Stimulated activated CD8-positive, alpha-beta memory T cell treated with anti-CD3 and anti-CD28 coated beads, Interleukin-2, amount 100 ng/mL, for 1 hour (primary cell): ENCODE measurements around the gene EXOC4.

Experiments used
- DNase-seq, 2 donors: peaks; one replicate each; pipeline ENCODE4 v3.0.0-alpha.2; 2020; ENCODE audit warnings: low read depth in 2 of 2

The EXOC4 gene

DNA sequence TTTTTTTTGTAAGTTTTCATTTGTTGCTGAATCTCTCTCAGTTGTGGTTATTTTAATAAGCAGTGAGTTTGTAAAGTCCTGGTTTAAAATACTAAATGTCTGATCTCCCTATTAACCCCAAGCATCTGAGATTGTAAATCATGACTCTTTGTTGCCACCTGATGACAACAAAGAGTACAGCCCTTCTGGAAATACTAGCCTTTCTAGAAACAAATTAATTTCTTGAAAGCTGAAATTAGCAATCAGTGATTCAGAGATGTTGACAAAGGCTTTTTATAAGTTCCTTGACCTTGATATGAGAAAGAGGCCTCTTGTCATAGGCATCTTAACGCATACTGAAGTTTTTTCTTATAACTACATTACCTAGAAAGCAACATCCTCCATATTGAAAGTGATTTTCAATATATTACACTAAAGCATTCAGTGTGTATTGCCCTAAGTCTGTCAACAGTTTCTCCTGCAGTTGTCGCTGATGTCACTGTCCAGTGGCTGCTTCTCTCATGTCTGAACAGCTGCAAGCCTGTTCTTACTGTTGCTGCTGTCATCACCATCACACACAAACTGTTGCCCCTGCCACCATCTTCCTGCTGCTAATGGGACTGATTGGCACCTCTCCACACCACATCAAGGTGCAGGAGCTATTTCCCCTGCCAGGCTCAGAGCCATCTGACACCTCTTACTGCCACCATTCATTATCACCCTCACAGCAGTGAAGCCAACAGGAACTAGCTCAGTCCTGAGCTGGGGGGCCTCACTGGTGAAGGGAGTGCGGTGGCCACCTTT, 779.1 kb downstream of the EXOC4 start:
- no peak for DNase-seq

DNA sequence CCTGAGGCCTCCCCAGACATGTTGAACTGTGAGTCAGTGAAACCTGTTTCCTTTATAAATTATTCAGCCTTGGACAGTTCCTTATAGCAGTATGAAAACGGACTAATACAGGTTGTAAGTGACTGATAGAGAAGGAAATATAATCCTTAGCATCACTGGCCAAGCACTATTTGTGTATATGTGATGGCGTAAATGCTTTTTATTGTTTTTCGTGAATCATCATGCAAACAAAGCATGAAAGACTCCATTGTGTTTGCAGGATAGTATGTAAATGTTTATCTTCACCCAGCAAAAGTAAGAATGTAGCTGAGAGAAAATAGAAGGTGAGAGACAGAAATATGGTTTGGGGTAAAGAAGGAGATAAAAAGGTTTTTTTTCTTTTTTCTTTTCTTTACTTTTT, 781.8 kb downstream of the EXOC4 start:
- no peak for DNase-seq

DNA sequence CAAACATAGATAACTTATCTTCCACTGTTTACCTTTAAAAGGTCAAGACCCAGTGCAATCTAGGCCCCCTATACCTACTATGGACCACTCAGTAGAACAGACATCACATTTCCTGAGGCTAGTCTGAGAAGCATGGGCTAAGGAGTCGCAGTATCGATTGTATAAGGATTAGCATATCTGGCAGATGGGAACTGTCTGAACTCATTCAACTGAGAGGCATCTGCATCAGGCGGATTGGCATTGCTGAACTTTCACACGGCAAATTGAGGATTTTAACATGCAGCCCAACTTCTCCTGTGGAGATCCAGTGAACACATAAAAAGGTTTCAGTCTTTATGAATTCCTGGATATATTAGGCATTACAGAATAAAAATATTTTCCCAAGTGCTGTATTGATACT, 785.1 kb downstream of the EXOC4 start:
- no peak for DNase-seq

DNA sequence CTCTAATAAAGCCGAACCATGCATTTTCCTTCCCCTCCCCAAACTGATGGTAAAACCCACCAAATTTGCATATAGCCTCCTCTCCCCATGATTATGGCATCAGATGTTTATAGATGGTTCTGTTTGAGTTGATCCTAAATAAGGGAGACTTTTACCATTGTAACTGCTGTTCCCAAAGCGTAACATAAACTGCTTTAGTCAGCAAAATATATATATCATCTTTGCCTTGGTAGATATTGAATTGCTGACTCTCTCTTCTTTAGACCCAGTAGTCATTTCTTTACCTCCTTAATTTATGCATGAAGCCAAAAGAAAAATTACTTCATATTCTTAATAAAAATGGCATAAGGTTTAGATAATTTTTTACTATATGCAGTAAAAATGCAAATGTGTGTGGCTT, 788.1 kb downstream of the EXOC4 start:
- DNase-seq: no peak

DNA sequence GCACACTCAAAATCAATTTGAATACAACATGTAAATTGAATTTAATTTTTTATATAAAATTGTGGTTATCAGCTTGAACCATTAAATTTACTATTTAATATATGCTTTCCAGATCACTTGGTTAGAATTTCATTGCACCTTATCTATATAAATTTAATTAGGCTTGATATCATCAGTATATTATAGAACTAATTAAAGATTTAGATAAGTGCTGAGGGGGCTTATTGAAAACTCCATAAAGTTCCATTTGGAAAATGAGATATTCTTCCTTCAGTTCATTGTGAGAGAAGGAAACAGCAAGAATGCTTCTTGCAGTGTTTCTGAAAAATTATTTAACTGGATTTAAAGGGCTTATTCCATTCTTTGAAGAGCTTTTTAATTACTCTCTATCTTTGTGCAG, 788.6 kb downstream of the EXOC4 start:
- no peak for DNase-seq

DNA sequence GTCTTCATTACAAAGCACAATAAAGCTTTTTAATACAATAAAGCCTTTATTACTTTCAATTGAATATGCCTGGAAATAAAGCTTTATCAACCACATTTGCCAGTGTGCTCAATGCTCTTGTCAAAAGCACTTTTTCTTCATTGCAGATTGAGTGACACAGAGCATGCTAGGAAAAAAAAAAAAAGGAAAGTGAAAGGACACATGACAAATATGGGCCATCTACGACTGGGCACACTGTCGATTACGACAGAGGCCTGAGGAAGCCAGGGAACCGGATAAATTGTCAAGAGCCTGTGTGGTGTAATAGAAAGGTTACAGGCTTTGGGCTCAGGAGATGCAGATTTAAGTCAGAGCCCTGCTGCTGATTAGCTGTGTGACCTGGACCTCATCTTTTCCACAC, 789.4 kb downstream of the EXOC4 start:
- no peak for DNase-seq

DNA sequence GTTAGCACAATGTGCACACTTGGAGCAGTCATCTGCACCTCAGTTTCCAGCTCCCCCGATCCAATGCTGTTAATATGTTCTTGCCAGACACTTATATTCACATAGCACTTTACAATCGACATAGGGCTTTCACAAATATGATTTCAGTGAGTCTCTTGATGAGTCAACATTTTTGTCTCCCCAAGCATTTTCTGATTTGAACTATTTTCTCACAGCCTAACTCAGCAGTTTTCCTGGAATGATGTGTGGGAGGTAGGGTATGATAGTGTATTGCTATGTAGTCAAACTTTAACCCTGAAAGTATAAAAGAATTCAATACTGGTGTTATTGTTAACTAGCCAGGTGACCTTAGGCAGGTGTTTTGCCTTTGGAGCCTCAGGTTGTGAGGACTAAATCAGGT, 791.8 kb downstream of the EXOC4 start:
- DNase-seq: no peak

DNA sequence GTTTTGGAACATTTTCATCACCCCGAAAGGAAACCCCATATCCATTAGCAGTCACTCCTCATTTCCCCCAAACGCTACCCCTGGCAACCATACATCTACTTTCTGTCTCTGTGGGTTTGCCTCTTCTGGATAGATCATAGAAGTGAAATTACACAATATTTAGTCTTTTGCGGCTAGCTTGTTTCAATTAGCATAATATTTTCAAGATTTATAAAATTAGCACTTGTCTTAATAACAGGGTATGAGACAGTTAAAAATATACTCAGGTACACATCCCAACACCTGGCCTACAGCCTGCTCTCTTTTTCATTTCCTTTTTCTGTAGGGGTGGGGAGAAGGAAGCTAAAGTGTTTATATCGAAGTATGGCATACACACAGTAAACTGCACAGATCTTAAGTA, 792.8 kb downstream of the EXOC4 start:
- no peak for DNase-seq

DNA sequence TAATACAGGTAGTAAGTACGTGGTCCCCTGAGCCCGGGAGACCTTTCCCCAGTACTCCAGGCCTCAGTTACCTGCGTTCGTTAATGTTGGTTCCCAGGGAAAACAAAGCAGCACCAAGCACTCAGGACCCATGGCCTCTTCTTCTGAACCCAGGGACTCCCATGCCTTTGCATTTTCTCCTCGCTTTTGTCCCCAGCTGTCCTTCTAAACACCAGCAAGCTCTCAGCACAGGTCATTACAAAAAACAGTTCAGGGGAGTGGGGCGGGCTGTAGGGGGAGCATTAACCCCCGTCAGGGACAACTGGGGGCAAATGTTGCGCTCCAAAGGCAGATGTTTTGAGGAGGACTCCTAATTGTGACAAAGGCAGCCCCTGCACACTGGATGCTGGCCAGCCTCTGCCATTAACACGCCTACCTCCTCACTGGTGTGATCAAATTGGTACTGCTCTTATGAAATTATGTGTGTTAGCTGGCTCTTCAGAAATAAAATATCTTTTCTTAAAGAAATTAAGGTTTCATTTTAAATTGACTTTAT, 793.8 kb downstream of the EXOC4 start:
- no peak for DNase-seq

DNA sequence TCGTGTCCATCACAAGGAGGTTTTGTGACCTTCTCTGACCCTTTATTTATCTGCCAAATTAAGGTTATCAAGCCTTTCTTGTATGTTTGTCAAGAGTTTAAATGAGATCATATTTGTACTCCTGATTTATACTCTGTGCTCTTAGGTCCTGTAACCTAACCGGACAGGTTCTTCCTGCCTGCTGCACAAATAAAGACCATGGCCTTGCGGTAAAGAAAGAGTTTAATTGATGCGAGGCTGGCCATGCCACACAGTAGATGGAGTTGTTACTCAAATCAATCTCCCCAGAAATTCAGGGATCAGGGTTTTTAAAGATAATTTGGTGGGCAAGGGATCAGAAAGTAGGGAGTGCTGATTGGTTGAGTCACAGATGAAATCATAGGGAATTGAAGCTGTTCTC, 794.8 kb downstream of the EXOC4 start:
- no peak for DNase-seq

DNA sequence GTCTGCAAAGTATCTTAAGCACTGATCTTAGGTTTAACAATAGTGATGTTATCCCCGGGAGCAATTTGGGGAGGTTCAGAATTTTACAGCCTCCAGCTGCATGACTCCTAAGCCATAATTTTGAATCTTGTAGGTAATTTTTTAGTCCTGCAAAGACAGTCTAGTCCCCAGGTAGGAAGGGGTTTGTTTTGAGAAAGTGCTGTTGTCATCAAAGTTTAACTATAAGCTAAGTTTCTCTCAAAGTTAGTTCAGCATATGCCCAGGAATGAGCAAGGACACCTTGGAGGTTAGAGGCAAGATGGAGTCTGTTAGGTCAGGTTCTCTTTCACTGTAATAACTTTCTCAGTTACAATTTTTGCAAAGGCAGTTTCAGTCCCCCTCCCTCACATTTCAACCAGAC, 795.3 kb downstream of the EXOC4 start:
- DNase-seq: no peak

DNA sequence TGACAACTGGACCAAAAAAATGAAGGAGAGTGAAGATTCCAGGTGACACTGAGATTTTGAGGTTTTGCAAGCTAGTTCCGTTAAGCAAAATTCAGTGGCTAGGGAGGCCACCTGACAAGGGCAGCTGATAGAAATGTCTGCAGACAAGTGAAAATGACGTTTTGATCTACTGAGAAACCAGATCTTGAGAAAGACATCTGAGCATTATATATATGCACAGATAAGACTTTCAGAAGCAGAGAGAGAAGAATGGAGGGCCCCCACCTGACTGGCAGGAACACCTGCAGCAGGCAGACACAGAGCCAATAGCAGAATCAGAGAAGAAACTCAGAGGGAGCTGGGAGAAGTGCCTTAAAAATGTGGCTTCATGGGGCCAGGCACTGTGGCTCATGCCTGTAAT, 798.1 kb downstream of the EXOC4 start:
- no peak for DNase-seq

DNA sequence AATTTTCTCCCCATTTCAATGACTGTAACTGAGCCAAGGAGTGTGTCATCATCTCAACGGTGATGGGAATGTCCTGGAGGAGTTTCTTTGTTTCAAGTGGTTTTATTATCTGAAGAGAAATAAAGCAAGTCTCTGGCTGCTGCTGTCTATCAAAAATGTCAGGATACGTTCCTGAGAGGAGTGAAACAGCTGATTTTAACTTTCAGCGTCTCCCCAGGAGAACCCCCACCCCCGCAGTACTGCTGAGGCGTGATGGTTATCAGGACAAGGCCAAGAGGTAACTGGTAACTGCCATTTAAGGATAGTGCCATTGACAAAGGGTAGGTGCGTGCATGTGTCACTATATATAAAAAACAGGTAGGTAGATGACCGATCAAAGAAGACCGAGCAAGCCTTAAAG, 803.9 kb downstream of the EXOC4 start:
- no peak for DNase-seq

DNA sequence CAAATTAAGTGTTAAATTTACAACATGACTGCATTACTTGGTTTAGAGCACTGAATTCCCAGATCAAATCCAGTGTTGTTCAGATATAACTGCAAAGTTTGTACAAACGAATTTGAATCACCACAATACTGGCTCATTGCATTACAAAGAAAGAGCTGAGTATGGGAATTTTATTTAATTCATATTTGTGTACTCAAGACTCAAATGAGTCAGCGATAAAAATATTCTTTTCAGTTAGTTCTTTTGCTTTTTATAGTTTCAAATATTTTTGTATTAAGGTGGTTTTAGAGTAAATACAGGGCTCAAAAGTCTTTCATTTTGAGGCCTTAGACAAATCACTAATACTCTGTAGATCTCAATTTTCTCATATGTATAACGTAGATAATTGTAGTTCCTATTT, 805.6 kb downstream of the EXOC4 start:
- DNase-seq: no peak

DNA sequence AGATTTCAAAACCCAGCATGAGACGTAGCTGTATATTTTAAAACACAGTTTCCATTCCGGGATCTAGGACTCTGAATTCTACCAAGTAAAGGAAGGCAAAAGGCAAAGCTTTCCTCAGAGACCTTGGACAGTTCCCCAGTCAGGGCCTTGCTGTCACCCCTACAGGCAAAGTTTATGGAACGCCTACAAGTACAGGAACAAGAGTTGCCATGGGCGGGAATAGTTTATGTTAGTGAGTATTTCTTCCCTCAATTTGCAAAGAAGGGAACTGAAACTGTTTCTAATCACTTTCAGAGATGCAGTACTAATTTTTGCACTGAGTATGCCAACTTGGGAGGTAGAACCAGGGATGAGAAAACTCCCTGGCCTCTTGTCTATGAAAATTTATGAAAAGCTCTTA, 806.1 kb downstream of the EXOC4 start:
- DNase-seq: no peak

DNA sequence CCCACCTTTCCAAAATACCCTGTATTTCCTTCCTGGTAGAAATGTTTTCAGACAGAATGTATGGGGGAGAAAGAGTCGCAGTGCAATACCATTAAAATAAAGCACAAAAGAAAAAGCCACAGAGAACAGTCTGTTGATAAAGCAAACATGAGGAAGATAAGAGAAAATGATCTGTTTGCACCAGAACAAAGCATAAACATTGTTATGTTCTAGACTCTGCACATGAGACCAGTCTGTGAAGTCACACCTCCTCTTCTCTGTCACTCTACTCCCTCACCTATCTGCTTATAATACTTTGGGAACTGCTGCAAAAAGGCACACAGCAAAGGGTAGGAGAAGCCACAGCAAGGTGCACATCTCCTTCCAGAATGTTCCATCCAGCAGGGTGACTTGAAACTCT, 807.0 kb downstream of the EXOC4 start:
- DNase-seq: no peak

DNA sequence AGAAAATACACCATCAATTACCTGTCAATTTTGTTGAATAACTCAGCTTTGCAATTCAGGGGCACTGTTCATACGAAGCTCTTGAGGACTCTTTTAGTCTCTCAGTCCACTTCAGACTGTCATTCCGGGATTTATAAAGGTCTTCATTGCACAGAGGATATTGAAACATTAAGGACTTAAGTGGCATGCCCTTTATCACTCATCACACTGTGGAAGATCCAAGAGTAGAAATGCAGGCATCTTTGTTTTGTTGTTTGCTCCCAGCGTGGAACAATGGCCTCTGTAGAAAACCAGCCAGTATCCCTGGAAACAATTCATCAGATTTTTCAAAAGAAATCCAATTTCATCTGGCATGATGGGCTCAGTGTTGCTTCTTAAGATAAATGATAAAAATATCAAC, 808.0 kb downstream of the EXOC4 start:
- no peak for DNase-seq

DNA sequence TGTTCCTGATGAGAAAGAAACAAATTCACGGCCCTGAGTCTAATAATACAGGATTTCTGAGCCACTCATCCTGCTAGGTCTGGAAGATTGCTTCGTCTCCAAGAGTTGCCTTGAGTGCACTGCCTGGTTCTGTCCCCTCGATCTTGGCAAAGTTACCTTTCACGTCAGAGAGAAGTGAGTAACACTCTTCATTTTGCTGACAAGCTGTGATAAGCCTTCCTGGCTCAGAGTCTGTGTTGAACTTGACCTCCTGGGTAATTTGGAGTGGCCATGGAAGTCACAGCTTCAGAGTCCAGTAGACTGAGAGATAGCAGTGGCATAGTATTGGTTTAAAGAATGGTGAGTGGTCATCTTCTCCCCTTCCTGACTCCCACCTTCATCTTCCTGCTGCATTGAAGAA, 809.6 kb downstream of the EXOC4 start:
- DNase-seq: no peak

DNA sequence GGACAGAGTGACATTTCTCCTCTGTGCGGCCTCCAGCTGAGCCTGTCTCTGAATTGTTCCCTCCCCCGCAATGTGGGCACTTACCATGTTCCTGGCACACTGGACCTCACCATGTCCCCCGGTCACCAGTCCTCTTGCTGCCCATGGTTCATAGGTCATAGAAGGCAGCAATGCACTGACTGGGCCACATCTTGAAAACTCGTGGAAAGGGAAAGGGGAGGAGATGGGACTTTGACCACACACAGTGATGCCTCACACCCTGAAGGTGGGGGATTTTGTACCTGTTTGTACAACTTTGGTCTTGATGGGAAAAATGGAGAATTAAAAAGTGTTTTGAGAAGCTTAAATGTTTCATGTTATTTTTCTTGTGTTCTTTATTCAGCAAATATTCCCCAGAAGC, 812.5 kb downstream of the EXOC4 start:
- no peak for DNase-seq

DNA sequence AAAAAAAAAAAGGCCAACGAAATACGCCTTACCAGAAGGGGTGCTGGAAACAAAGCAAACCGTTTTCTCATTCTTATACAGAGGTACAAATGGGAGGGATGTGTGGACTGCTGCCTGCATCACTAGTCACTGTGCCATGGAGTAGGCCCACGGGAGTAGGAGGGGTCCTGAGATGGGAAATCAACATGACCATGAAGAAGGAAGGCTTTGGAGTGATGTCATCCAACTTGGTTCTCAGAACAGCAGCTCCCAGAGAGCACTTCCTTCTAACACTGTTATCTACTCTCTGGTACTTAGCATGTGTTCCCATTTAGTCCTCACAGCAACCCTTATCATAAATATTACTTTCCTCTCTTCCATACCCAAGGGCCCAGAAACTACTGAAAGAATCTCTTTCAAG, 814.3 kb downstream of the EXOC4 start:
- no peak for DNase-seq

DNA sequence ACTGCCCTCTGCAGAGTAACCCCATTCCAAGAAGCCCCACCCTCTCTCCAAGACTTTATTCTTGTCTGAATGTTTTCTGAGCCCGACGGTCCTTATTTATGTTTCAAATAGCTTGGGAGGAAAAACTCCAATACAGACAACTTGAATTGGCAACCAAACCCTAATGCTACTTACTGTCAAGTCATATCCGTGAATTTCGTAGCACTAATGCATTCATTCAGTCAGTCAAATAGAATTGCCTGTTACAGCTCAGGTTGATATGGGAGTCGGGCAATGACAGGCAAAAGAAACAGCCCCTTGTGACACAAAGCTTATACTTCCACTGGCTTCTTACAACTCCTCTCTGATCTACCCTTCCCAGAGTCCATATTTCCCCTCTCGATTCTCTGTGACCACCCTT, 815.8 kb downstream of the EXOC4 start:
- DNase-seq: no peak

DNA sequence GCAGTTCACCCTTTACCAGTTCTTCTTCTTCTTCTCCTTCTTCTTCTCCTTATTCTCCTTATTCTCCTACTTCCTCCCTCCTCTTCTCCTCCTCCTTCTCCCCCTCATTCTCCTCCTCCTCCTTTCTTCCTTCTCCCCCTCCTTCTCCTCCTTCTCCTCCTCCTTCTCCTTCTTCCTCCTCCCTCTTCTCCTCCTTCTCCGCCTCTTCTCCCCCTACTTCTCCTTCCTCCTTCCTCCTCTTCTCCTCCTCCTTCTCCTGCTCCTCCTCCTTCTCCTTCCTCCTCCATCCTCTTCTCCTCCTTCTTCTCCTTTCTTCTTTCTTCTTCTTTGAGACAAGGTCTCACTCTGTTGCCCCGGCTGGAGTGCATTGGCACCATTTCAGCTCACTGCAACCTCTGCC, 816.3 kb downstream of the EXOC4 start:
- DNase-seq: no peak

DNA sequence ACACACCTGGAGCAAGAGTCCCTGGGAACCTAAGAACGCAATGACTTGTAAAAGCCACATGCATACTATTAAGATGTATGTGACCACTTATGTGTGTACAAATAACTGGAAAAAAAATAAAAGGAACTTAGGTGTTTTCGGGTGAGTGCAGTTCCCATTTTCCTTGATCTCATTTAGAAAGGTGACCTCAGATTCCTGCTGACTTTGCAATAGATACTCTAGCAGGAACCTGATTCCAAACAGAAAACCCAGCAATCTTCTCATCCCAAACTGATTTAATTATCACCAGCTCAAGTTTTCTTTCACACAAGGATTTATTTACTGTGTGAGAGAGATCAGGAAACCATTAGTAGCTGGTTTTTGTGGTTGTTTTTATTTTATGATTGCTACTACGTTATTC, 817.8 kb downstream of the EXOC4 start:
- no peak for DNase-seq
